ENCODE data around the gene WIPI1. TPM values are rescaled to one million over a fixed set of nuclear protein-coding genes. Genes with fewer than 3 reads are reported as not detected.

The WIPI1 gene
- total RNA-seq, 1 donor from 2014 or later, result 252 TPM

DNA sequence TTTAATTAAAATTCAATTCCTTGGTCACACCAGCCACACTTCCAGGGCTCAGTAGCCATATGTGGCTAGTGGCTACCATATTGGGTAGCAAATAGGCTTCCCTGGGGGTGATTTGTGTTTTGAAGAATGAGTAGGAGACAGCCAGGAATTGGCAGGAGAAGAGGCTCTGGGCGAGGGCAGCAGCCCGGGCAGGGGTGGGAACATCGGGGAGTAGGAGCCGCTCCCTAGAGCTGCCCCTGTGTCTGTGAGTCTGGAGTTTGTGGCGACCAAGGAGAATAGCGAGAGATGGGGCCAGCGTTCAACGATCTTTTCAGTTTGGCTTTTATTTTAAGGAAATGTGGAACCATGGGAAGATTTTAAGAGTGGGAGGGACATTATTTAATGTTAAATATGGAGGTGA, 81.7 kb downstream of the WIPI1 start:
- H3K27me3 Mint-ChIP-seq (ENCODE audit: unreplicated experiment), result peaks cover 5% of the 10 kb centered on the region
- H3K27ac Mint-ChIP-seq (ENCODE audit: unreplicated experiment), result no peak overlapping the region
- no peak overlapping the region for H3K4me3 Mint-ChIP-seq (ENCODE audit: unreplicated experiment)
- H3K36me3 Mint-ChIP-seq (ENCODE audit: unreplicated experiment), result peaks cover 5% of the 10 kb centered on the region
- H3K9me3 Mint-ChIP-seq (ENCODE audit: unreplicated experiment), result no peaks in the 10 kb centered on the region
- TF ChIP-seq, protein P1, sequence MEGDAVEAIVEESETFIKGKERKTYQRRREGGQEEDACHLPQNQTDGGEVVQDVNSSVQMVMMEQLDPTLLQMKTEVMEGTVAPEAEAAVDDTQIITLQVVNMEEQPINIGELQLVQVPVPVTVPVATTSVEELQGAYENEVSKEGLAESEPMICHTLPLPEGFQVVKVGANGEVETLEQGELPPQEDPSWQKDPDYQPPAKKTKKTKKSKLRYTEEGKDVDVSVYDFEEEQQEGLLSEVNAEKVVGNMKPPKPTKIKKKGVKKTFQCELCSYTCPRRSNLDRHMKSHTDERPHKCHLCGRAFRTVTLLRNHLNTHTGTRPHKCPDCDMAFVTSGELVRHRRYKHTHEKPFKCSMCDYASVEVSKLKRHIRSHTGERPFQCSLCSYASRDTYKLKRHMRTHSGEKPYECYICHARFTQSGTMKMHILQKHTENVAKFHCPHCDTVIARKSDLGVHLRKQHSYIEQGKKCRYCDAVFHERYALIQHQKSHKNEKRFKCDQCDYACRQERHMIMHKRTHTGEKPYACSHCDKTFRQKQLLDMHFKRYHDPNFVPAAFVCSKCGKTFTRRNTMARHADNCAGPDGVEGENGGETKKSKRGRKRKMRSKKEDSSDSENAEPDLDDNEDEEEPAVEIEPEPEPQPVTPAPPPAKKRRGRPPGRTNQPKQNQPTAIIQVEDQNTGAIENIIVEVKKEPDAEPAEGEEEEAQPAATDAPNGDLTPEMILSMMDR (IDR thresholded peaks at IDR 0.05; ENCODE audit: partially characterized antibody, unreplicated experiment), result no peak
- DNase-seq, result no peak
- H3K4me1 Mint-ChIP-seq (ENCODE audit: low read depth, unreplicated experiment), result peaks cover 9% of the 10 kb centered on the region

Small RNA genes lying within 50 kb of the gene (microRNA-seq; reads per million reads assigned to microRNA genes)
- gene MIR635 (ENCODE audit: unreplicated experiment), result not detected

Other genes starting within 250 kb of the WIPI1 start
- gene AMZ2, start 209.5 kb downstream of the WIPI1 start, total RNA-seq (ENCODE audit: unreplicated experiment), result 68.5 TPM
- gene SLC16A6, start 166.4 kb downstream of the WIPI1 start, total RNA-seq (ENCODE audit: unreplicated experiment), result 0.25 TPM
- 1.9 TPM for gene ARSG, start 166.0 kb downstream of the WIPI1 start, total RNA-seq (ENCODE audit: unreplicated experiment)
- gene PRKAR1A, start 54.9 kb upstream of the WIPI1 start, total RNA-seq (ENCODE audit: unreplicated experiment), result 277 TPM
- gene FAM20A, start 143.9 kb upstream of the WIPI1 start, total RNA-seq (ENCODE audit: unreplicated experiment), result 0.37 TPM